Measurements from ENCODE around the gene BLOC1S1.

DNA sequence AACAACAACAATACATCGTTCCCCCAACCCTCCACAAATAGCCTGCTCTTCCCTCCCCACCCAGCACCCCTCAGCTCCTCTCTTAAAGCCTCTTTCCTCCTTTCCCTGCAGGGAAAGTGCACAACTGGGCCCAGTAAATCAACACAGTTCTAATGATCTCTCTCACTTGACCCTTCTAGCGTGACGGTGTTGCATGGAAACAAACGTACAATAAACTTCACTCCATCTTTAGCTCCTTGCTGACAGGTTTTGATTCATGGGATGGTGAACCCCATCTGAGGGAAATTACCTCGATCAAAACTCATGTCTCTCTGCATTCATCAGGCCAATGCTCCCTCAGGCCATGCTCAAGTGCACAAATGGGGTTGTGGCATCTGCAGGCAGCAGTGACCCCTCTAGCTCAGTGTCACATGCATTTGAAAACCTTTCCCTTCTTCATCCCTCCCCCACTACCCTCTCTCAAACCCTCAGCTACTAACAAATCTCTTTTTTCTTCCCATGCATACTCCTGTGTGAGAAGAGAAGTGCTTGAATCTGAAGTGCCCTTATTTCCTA is 50.0 kb downstream of the BLOC1S1 start:
- TF ChIP-seq, protein P1, sequence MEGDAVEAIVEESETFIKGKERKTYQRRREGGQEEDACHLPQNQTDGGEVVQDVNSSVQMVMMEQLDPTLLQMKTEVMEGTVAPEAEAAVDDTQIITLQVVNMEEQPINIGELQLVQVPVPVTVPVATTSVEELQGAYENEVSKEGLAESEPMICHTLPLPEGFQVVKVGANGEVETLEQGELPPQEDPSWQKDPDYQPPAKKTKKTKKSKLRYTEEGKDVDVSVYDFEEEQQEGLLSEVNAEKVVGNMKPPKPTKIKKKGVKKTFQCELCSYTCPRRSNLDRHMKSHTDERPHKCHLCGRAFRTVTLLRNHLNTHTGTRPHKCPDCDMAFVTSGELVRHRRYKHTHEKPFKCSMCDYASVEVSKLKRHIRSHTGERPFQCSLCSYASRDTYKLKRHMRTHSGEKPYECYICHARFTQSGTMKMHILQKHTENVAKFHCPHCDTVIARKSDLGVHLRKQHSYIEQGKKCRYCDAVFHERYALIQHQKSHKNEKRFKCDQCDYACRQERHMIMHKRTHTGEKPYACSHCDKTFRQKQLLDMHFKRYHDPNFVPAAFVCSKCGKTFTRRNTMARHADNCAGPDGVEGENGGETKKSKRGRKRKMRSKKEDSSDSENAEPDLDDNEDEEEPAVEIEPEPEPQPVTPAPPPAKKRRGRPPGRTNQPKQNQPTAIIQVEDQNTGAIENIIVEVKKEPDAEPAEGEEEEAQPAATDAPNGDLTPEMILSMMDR (IDR thresholded peaks at IDR 0.05) = no peak
- no peak for TF ChIP-seq POLR2A (IDR thresholded peaks at IDR 0.05)
